GM12878 (cell line): ENCODE measurements around the gene ANKDD1B. TPM values are rescaled to one million over a fixed set of nuclear protein-coding genes. Genes with fewer than 3 reads are reported as not detected.

Experiments
- ATAC-seq: fragments of 200-7000 bp; cut with Tn5 transposase; 3 replicates; pipeline ENCODE4 v1.9.1; 2020; ENCODE audit warnings: mild to moderate bottlenecking, moderate library complexity
- BruUV-seq: library from RNA; stranded (reverse); fragments of 400-500 nt; replicated peaks from 2 replicates; lab custom pipeline; 2021; lab: Mats Ljungman, UMichigan
- CTCF ChIA-PET: fragments of 300-600 bp; sonication (Branson Sonifier 250); formaldehyde crosslinking; extraction: SDS; loops from one replicate; lab custom pipeline; 2021; ENCODE audit warnings: inconsistent platforms; lab: Yijun Ruan, JAX
- POLR2A ChIA-PET: fragments of 350-600 bp; formaldehyde crosslinking; extraction: SDS; loops from one replicate; lab custom pipeline; 2021; ENCODE audit warnings: inconsistent platforms; lab: Charles Lee
- RAD21 ChIA-PET: fragments of 300-600 bp; sonication (Branson Sonifier 250); formaldehyde crosslinking; loops from one replicate; lab custom pipeline; 2023; ENCODE audit warnings: antibody characterized with exemption; ENCODE audit not compliant: unreplicated experiment; lab: Charles Lee
- SMC1A ChIA-PET: fragments of 300-600 bp; sonication (Branson Sonifier 250); formaldehyde crosslinking; loops from one replicate; lab custom pipeline; 2023; ENCODE audit not compliant: unreplicated experiment, uncharacterized antibody; lab: Charles Lee
- DNase-seq: peaks from one replicate; pipeline ENCODE4 v3.0.0-alpha.2; 2011; ENCODE audit warnings: low read depth, low spot score
- FAIRE-seq: peaks from 3 replicates; lab custom pipeline; 2011; peaks lifted over from hg19 to GRCh38; lab: Jason Lieb, UNC
- H2AFZ ChIP-seq: 2 replicates; pipeline ENCODE4 v1.6.0; 2011; ENCODE audit warnings: low read depth, low read length, control low read depth; ENCODE audit not compliant: control insufficient read depth
- H3K27ac ChIP-seq: 2 replicates; pipeline ENCODE4 v1.5.1; 2011; ENCODE audit warnings: control low read depth; ENCODE audit not compliant: control insufficient read depth, insufficient read depth
- H3K27me3 ChIP-seq, 2 experiments: replicated peaks in 1 of 2; 2 replicates each; pipeline versions ENCODE4 v1.6.0 to v1.6.1; 2011; ENCODE audit warnings: low read length in 1 of 2; ENCODE audit not compliant: control insufficient read depth in 2 of 2, insufficient read depth in 2 of 2
- H3K36me3 ChIP-seq, 2 experiments: 2 replicates each; pipeline ENCODE4 v1.5.1; 2011; ENCODE audit warnings: low read length in 1 of 2; ENCODE audit not compliant: control insufficient read depth in 2 of 2, insufficient read depth in 2 of 2
- H3K4me1 ChIP-seq: 2 replicates; pipeline ENCODE4 v1.6.1; 2011; ENCODE audit warnings: mild to moderate bottlenecking, low read length, moderate library complexity, mixed read lengths; ENCODE audit not compliant: control insufficient read depth, insufficient read depth
- H3K4me2 ChIP-seq: 2 replicates; pipeline ENCODE4 v1.6.0; 2011; ENCODE audit warnings: control low read depth; ENCODE audit not compliant: control insufficient read depth, insufficient read depth
- H3K4me3 ChIP-seq: fragments of 200-600 bp; sonication (generic); 2 replicates; pipeline ENCODE4 v1.5.1; 2016
- H3K79me2 ChIP-seq: 2 replicates; pipeline ENCODE4 v1.6.0; 2011; ENCODE audit warnings: low read length; ENCODE audit not compliant: control insufficient read depth, insufficient read depth
- H3K9ac ChIP-seq: 2 replicates; pipeline ENCODE4 v1.8.0; 2011; ENCODE audit warnings: low read length, control low read depth, mixed read lengths; ENCODE audit not compliant: control insufficient read depth, insufficient read depth
- H3K9me3 ChIP-seq: replicated peaks from 3 replicates; pipeline ENCODE4 v1.5.1; 2011; ENCODE audit warnings: mild to moderate bottlenecking, low read length; ENCODE audit not compliant: control insufficient read depth, insufficient read depth
- H4K20me1 ChIP-seq: 2 replicates; pipeline ENCODE4 v1.6.0; 2011; ENCODE audit not compliant: control insufficient read depth, insufficient read depth
- EZH2 ChIP-seq: IDR thresholded peaks from 2 replicates; pipeline ENCODE4 v1.6.1; 2012; ENCODE audit warnings: low read depth, mild to moderate bottlenecking, control low read depth, inconsistent platforms, low read length, borderline replicate concordance; ENCODE audit not compliant: control insufficient read depth
- KLF5 ChIP-seq: fragments of 450-650 bp; IDR thresholded peaks from 2 replicates; pipeline ENCODE4 v1.6.1; 2014; ENCODE audit warnings: mild to moderate bottlenecking; ENCODE audit not compliant: partially characterized antibody
- MTA2 ChIP-seq: fragments of 450-650 bp; IDR thresholded peaks from 2 replicates; pipeline ENCODE4 v1.6.1; 2016; ENCODE audit warnings: low read depth, mild to moderate bottlenecking, moderate library complexity
- RAD21 ChIP-seq: IDR thresholded peaks from 2 replicates; pipeline ENCODE4 v1.6.1; 2011; ENCODE audit warnings: mild to moderate bottlenecking, low read depth, low read length, moderate library complexity; ENCODE audit not compliant: insufficient read depth
- RB1 ChIP-seq: fragments of 450-650 bp; formaldehyde crosslinking; IDR thresholded peaks from 2 replicates; pipeline ENCODE4 v1.6.1; 2017; ENCODE audit warnings: mild to moderate bottlenecking, borderline replicate concordance
- SIX5 ChIP-seq: IDR thresholded peaks from 2 replicates; pipeline ENCODE4 v1.6.1; 2011; ENCODE audit warnings: mild to moderate bottlenecking, low read depth, low read length, moderate library complexity; ENCODE audit not compliant: severe bottlenecking
- SUZ12 ChIP-seq: fragments of 200-600 bp; sonication (generic); IDR thresholded peaks from one replicate; pipeline ENCODE4 v1.6.1; 2018; ENCODE audit warnings: antibody characterized with exemption, mild to moderate bottlenecking; ENCODE audit not compliant: unreplicated experiment
- WGBS: methylation state at CpG from one replicate; pipeline ENCODE4 v1.1.6; 2016; ENCODE audit warnings: low lambda C conversion rate; ENCODE audit not compliant: insufficient replicate concordance, insufficient coverage; ENCODE audit errors: missing lambda C conversion rate; 5-methylcytosine and 5-hydroxymethylcytosine counted together
- in situ Hi-C: fragments of 300-500 bp; cut with MboI; formaldehyde crosslinking; loops from 9 replicates; pipeline ENCODE4 v1.14.3; 2018; ENCODE audit warnings: mixed read lengths
- intact Hi-C: fragments of 100-400 bp; cut with micrococcal nuclease; formaldehyde crosslinking; loops from one replicate; pipeline ENCODE4 v1.14.2; 2022; ENCODE audit not compliant: unreplicated experiment
- polyA plus RNA-seq, 11 experiments: library from polyadenylated mRNA; depleted of rRNA in 4 of 11; unstranded in 6 of 11; stranded (reverse) in 5 of 11; fragments of >200 nt; fragmentation: Nextera tagmentation in 4 of 11; fragmentation: Illumina TruSeq in 1 of 11; extraction: Ambion mirVana in 4 of 11; extraction: Trizol in 1 of 11; gene quantifications; 1 replicate in 1 of 11; 2 replicates in 10 of 11; pipeline versions ENCODE4 v1.2.1 to v1.2.3, GENCODE V29; 2011 to 2016; ENCODE audit warnings: inconsistent platforms in 2 of 11, missing spikeins in 2 of 11, low read depth in 1 of 11
- total RNA-seq, 4 experiments: library from RNA; depleted of rRNA in 3 of 4; stranded (reverse); fragments of >200 nt in 3 of 4; fragmentation: Illumina TruSeq in 1 of 4; extraction: Trizol in 1 of 4; gene quantifications; 2 replicates each; pipeline versions ENCODE4 v1.2.1 to v1.2.3, GENCODE V29; 2013 to 2021
- TF ChIP-seq, protein P1 (sequence below): fragments of 450-650 bp; IDR thresholded peaks from 2 replicates; pipeline ENCODE4 v1.6.1; 2017; ENCODE audit warnings: low read depth, mild to moderate bottlenecking, moderate library complexity
- TF ChIP-seq, protein P2 (sequence below): fragments of 450-650 bp; IDR thresholded peaks from 2 replicates; pipeline ENCODE4 v1.6.1; 2017; ENCODE audit warnings: mild to moderate bottlenecking, moderate library complexity
- TF ChIP-seq, protein P3 (sequence below), 3 experiments: IDR thresholded peaks in 2 of 3; conservative IDR thresholded peaks in 1 of 3; 2 replicates each; pipeline ENCODE4 v1.5.1; 2011; ENCODE audit warnings: low read depth in 3 of 3, low read length in 3 of 3, mild to moderate bottlenecking in 3 of 3, control low read depth in 2 of 3, moderate library complexity in 2 of 3, inconsistent platforms in 1 of 3, mixed read lengths in 1 of 3; ENCODE audit not compliant: control insufficient read depth in 2 of 3, insufficient read depth in 1 of 3; ENCODE audit errors: extremely low read depth in 1 of 3

ANKDD1B gene
- total and polyA plus RNA-seq, 10 of the 15 experiments (the other 5 are each of a cell fraction or from before 2014, with no cell fraction given): 0.34 to 2.4 (median 0.80) TPM

DNA sequence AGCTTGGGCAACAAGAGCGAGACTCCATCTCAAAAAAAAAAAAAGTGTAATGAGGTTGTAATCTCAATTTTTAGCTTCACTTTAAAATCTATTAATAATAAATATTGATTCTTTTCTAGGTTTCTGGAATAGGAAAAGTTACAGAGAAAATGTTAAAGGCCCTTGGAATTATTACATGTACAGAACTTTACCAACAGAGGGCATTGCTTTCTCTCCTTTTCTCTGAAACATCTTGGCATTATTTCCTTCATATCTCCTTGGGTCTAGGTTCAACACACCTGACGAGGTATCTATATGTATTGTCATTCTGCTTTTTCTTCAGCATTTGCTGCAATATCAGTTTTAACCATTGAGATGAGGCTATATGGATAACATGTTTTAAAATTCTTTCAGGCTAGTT is 26.6 kb upstream of the ANKDD1B start:
- POLR2A ChIA-PET: no interaction called here
- FAIRE-seq: peak; percentile 27
- Histone ChIP-seq H3K9me3 (no peaks in the 10 kb centered on the region), H3K9ac (no peak overlapping the region), H4K20me1 (no peaks in the 10 kb centered on the region), H3K4me3 (no peak overlapping the region), H3K4me1 (no peaks in the 10 kb centered on the region), H3K79me2 (no peaks in the 10 kb centered on the region), H3K27me3 (no peaks in the 10 kb centered on the region), H3K4me2 (no peak overlapping the region), H3K36me3 (peaks cover 0 to 20% of the 10 kb centered on the region in 2 experiments), H3K27ac (no peak overlapping the region), H2AFZ (no peak overlapping the region)
- SMC1A ChIA-PET: interaction anchor here (0.8 to 3.2 kb wide), 3 partner anchors 85 to 96 kb away, joined by 3 to 12 read pairs (median 3); no protein-coding TSS in a partner anchor
- in situ Hi-C loops (no loop called here), intact Hi-C loops (loop anchor here (10.0 kb wide), 1 partner anchor 150 kb away; no protein-coding TSS in a partner anchor)
- 98% methylated on average over 2 of the region's 2 CpGs for WGBS
- TF ChIP-seq SIX5 (no peak), SUZ12 (no peak), EZH2 (no peak), KLF5 (no peak), RB1 (no peak), RAD21 (peak; percentile 22), MTA2 (no peak)
- TF ChIP-seq, protein P1, sequence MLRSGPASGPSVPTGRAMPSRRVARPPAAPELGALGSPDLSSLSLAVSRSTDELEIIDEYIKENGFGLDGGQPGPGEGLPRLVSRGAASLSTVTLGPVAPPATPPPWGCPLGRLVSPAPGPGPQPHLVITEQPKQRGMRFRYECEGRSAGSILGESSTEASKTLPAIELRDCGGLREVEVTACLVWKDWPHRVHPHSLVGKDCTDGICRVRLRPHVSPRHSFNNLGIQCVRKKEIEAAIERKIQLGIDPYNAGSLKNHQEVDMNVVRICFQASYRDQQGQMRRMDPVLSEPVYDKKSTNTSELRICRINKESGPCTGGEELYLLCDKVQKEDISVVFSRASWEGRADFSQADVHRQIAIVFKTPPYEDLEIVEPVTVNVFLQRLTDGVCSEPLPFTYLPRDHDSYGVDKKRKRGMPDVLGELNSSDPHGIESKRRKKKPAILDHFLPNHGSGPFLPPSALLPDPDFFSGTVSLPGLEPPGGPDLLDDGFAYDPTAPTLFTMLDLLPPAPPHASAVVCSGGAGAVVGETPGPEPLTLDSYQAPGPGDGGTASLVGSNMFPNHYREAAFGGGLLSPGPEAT: no peak
- TF ChIP-seq, protein P2, sequence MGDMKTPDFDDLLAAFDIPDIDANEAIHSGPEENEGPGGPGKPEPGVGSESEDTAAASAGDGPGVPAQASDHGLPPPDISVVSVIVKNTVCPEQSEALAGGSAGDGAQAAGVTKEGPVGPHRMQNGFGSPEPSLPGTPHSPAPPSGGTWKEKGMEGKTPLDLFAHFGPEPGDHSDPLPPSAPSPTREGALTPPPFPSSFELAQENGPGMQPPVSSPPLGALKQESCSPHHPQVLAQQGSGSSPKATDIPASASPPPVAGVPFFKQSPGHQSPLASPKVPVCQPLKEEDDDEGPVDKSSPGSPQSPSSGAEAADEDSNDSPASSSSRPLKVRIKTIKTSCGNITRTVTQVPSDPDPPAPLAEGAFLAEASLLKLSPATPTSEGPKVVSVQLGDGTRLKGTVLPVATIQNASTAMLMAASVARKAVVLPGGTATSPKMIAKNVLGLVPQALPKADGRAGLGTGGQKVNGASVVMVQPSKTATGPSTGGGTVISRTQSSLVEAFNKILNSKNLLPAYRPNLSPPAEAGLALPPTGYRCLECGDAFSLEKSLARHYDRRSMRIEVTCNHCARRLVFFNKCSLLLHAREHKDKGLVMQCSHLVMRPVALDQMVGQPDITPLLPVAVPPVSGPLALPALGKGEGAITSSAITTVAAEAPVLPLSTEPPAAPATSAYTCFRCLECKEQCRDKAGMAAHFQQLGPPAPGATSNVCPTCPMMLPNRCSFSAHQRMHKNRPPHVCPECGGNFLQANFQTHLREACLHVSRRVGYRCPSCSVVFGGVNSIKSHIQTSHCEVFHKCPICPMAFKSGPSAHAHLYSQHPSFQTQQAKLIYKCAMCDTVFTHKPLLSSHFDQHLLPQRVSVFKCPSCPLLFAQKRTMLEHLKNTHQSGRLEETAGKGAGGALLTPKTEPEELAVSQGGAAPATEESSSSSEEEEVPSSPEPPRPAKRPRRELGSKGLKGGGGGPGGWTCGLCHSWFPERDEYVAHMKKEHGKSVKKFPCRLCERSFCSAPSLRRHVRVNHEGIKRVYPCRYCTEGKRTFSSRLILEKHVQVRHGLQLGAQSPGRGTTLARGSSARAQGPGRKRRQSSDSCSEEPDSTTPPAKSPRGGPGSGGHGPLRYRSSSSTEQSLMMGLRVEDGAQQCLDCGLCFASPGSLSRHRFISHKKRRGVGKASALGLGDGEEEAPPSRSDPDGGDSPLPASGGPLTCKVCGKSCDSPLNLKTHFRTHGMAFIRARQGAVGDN: no peak
- TF ChIP-seq, protein P3, sequence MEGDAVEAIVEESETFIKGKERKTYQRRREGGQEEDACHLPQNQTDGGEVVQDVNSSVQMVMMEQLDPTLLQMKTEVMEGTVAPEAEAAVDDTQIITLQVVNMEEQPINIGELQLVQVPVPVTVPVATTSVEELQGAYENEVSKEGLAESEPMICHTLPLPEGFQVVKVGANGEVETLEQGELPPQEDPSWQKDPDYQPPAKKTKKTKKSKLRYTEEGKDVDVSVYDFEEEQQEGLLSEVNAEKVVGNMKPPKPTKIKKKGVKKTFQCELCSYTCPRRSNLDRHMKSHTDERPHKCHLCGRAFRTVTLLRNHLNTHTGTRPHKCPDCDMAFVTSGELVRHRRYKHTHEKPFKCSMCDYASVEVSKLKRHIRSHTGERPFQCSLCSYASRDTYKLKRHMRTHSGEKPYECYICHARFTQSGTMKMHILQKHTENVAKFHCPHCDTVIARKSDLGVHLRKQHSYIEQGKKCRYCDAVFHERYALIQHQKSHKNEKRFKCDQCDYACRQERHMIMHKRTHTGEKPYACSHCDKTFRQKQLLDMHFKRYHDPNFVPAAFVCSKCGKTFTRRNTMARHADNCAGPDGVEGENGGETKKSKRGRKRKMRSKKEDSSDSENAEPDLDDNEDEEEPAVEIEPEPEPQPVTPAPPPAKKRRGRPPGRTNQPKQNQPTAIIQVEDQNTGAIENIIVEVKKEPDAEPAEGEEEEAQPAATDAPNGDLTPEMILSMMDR (IDR thresholded peaks at IDR 0.05 in 2 of 3, conservative IDR thresholded peaks at IDR 0.05 in 1 of 3; ENCODE audit: control insufficient read depth in 2 of 3, extremely low read depth in 1 of 3, insufficient read depth in 1 of 3, low read depth in 3 of 3, low read length in 3 of 3): 0 out of 6 replicates have a peak, but pooled peaks of 1 of the 3 experiments have one; percentile 9
- no TSS peak for BruUV-seq
- CTCF ChIA-PET: interaction anchor here (0.6 to 1.6 kb wide), 6 partner anchors 8 to 1774 kb away, joined by 3 to 4 read pairs (median 3); no protein-coding TSS in a partner anchor
- no peak for DNase-seq
- no peak for ATAC-seq
- RAD21 ChIA-PET: no interaction called here
